ENCODE measurements around the gene DNAAF1. TPM values are rescaled to one million over a fixed set of nuclear protein-coding genes. Genes with fewer than 3 reads are reported as not detected.

Gene DNAAF1
- total and polyA plus RNA-seq, 2 of the 8 experiments (the other 6 are each of a cell fraction or from before 2014, with no cell fraction given): 0.09 to 0.15 TPM

DNA sequence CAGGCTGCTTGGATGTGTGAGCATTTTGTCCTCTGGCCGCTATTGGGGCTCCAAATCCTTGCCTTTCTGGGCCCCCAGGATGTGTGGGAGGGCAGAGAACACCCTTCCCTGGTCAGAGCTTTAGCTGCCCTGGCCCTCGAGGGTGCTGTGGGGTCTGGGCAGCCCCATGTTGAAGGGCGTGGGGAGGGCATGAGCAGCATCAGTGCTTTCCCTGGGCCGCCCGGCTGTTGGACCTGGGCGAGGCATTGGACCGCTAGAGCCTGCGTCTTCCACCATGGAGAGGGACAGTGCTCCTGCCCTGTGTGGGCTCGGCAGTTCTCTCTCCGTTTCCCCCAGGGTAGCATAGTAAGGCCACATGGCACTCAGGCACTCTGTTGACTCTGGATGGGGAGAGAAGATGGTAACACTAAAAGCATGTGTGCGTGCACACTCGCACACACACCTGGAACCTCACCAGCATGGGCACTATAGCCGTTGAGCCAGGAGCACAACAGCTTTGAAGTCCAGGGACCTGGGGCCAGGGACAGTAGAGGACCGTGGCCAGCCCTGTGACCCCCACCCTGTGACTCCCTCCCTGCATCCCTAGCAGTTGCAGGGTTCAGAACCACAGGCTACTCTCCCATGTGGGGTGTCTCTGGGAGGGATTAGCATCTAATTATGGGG is 52.5 kb downstream of the DNAAF1 start:
- Histone ChIP-seq H4K8ac (ENCODE audit: extremely low read depth, insufficient read depth, low read length) (0 out of 2 replicates have a peak overlapping the region, but pooled peaks have one; percentile 35), H3K4me2 (ENCODE audit: insufficient read depth in 1 of 2, low read depth in 2 of 2, low read length in 2 of 2) (no peak overlapping the region), H3K18ac (ENCODE audit: extremely low read depth, low read length) (no peak overlapping the region; the same call in 1 of the 2 replicates), H3K27me3 (replicated peaks in 1 of 4; ENCODE audit: control insufficient read depth in 3 of 4, extremely low read depth in 1 of 4, insufficient read depth in 3 of 4, low read length in 3 of 4) (no peaks in the 10 kb centered on the region), H3K79me1 (ENCODE audit: low read depth, low read length) (no peaks in the 10 kb centered on the region), H2BK5ac (ENCODE audit: low read depth, low read length) (no peak overlapping the region), H2BK120ac (replicated peaks; ENCODE audit: low read depth, low read length) (no peak overlapping the region), H3K23me2 (ENCODE audit: low read depth, low read length) (no peaks in the 10 kb centered on the region), H4K20me1 (replicated peaks in 1 of 2; ENCODE audit: control insufficient read depth in 1 of 2, insufficient read depth in 2 of 2, low read length in 2 of 2) (no peaks in the 10 kb centered on the region), H3K9ac (replicated peaks in 1 of 4; ENCODE audit: extremely low read depth in 1 of 4, low read depth in 3 of 4, low read length in 3 of 4) (no peak overlapping the region), H3K4me1 (replicated peaks in 1 of 4; ENCODE audit: control insufficient read depth in 3 of 4, insufficient read depth in 4 of 4, low read length in 3 of 4) (peaks cover 0 to 3% (median under 1%) of the 10 kb centered on the region in 4 experiments; a peak in 2 of 7 replicates), H2BK15ac (ENCODE audit: low read length) (no peak overlapping the region), H4K5ac (ENCODE audit: insufficient read length, low read depth, low read length) (no peak overlapping the region), H4K91ac (replicated peaks; ENCODE audit: insufficient read length, low read length) (no peak overlapping the region), H3K36me3 (ENCODE audit: control insufficient read depth in 2 of 4, insufficient read depth in 4 of 4, low read length in 3 of 4) (no peaks in the 10 kb centered on the region), H3K4me3 (ENCODE audit: extremely low read depth in 1 of 4, insufficient read depth in 2 of 4, low read depth in 3 of 4, low read length in 4 of 4) (no peak overlapping the region), H3K79me2 (ENCODE audit: control insufficient read depth in 1 of 2, insufficient read depth in 2 of 2, low read length in 2 of 2) (no peaks in the 10 kb centered on the region), H3K56ac (replicated peaks; ENCODE audit: insufficient read length, low read depth, low read length) (no peak overlapping the region), H2BK12ac (ENCODE audit: low read depth, low read length) (no peak overlapping the region), H3K23ac (ENCODE audit: insufficient read length) (no peak overlapping the region), H3K9me3 (ENCODE audit: insufficient read depth in 2 of 2, low read depth in 1 of 2, low read length in 1 of 2) (no peaks in the 10 kb centered on the region), H3K27ac (ENCODE audit: low read depth, low read length) (no peak overlapping the region), H2AK5ac (ENCODE audit: low read depth, low read length) (no peak overlapping the region), H2AFZ (ENCODE audit: low read length) (no peak overlapping the region), H2BK20ac (ENCODE audit: low read length) (no peak overlapping the region), H3K14ac (ENCODE audit: insufficient read length) (no peak overlapping the region), H3K4ac (replicated peaks; ENCODE audit: insufficient read length, low read depth, low read length) (no peak overlapping the region)
- ChIA-PET CTCF (ENCODE audit: partially characterized antibody) (interaction anchor here (1.2 kb wide), 1 partner anchor 285 kb away, joined by 3 read pairs; no protein-coding TSS in a partner anchor), POLR2A (ENCODE audit: partially characterized antibody) (no interaction called here)
- FAIRE-seq (no peak), DNase-seq (ENCODE audit: low read depth in 1 of 2, low spot score in 2 of 2) (no peak)
- WGBS, 2 experiments (ENCODE audit: extremely low coverage in 1 of 2, insufficient coverage in 1 of 2, insufficient read length in 1 of 2, insufficient replicate concordance in 2 of 2, low coverage in 1 of 2, low lambda C conversion rate in 2 of 2, missing lambda C conversion rate in 1 of 2): 93% methylated on average over 14 of the region's 14 CpGs; no CpG with 5 or more reads in 1 of the 2 experiments
- TF ChIP-seq, protein P1, sequence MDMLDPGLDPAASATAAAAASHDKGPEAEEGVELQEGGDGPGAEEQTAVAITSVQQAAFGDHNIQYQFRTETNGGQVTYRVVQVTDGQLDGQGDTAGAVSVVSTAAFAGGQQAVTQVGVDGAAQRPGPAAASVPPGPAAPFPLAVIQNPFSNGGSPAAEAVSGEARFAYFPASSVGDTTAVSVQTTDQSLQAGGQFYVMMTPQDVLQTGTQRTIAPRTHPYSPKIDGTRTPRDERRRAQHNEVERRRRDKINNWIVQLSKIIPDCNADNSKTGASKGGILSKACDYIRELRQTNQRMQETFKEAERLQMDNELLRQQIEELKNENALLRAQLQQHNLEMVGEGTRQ (IDR thresholded peaks at IDR 0.05; ENCODE audit: low read length): no peak
- no peak for TF ChIP-seq POLR2A (IDR thresholded peaks at IDR 0.05; ENCODE audit: control extremely low read depth in 1 of 2, low read depth in 2 of 2, low read length in 2 of 2)
- TF ChIP-seq GTF2F1 (IDR thresholded peaks at IDR 0.05; ENCODE audit: borderline replicate concordance, low read depth, low read length): no peak
- TF ChIP-seq CTCF (IDR thresholded peaks at IDR 0.05; ENCODE audit: control extremely low read depth in 1 of 3, insufficient read depth in 1 of 3, low read depth in 1 of 3, low read length in 3 of 3): no peak
- no peak for TF ChIP-seq EZH2 (IDR thresholded peaks at IDR 0.05; ENCODE audit: low read depth, low read length, severe bottlenecking)
- no peak for TF ChIP-seq NRF1 (IDR thresholded peaks at IDR 0.05; ENCODE audit: low read depth, low read length)
- no peak for TF ChIP-seq SIX5 (IDR thresholded peaks at IDR 0.05; ENCODE audit: low read depth, low read length)
- TF ChIP-seq HDAC6 (IDR thresholded peaks at IDR 0.05; ENCODE audit: low read depth, low read length): no peak
- no peak for TF ChIP-seq GABPA (IDR thresholded peaks at IDR 0.05; ENCODE audit: borderline replicate concordance, insufficient read depth, low read length)
- TF ChIP-seq EGR1 (IDR thresholded peaks at IDR 0.05; ENCODE audit: borderline replicate concordance, low read depth, low read length): no peak

Data from H1 (cell line).